GM21723 (cell line): ENCODE results near the gene FAU.

Experiments used
- ATAC-seq: cut with Tn5 transposase; IDR thresholded peaks from one replicate; pipeline ENCODE4 v1.9.1; 2021; ENCODE audit warnings: mild to moderate bottlenecking, moderate library complexity; ENCODE audit not compliant: unreplicated experiment

FAU gene

GRCh38 chr11:65136515-65137096, 14.7 kb upstream of the FAU start:
- no peak for ATAC-seq

GRCh38 chr11:65135633-65136145, 13.8 kb upstream of the FAU start:
- no peak for ATAC-seq

DNA sequence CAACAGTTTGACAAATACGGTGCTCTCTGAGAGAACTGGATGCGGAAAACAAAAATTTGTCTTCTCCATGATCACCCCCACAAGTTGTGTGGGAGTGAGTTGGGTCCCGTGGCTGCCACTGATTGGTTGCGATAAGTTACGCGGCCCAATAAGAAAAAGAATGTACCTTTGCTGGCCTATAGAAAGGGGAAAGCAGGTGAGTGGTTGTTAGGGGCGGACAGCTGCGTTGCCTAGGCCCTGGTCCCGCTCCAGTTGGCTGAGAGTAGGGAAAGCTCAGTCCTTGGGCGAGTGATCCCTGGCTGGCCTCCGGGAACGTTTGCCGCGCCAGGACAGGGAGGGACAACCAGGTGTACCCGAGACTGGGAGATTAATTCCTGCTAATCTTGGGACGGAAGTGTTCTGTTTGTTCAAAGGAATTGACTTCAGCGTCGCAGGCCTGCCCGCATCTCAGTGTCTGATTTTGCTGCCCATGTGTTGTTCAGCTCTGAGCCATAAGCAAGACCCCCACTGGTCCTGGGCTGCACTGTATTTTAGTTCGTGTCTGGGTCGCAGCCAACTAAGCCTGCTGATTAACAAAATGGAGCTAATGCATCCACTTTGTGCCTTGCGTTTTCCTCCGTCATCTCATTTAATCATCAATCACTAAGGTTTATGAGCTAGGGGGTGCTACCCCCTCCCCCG, 13.2 kb upstream of the FAU start:
- peak; percentile 67 for ATAC-seq

- peak; percentile 54 for ATAC-seq
Measured at GRCh38 chr11:65134240-65134951, 12.5 kb upstream of the FAU start, which contains the start of gene SYVN1. Gene SYVN1, minus strand, starts transcription at chr11:65134519. Its CDS starts 918 bp downstream, at chr11:65133601.

GRCh38 chr11:65133724-65134123, 11.8 kb upstream of the FAU start:
- no peak for ATAC-seq

- no peak for ATAC-seq
Measured at GRCh38 chr11:65132988-65133700, 11.2 kb upstream of the FAU start.

GRCh38 chr11:65132238-65132987, 10.5 kb upstream of the FAU start:
- peak; percentile 43 for ATAC-seq

DNA sequence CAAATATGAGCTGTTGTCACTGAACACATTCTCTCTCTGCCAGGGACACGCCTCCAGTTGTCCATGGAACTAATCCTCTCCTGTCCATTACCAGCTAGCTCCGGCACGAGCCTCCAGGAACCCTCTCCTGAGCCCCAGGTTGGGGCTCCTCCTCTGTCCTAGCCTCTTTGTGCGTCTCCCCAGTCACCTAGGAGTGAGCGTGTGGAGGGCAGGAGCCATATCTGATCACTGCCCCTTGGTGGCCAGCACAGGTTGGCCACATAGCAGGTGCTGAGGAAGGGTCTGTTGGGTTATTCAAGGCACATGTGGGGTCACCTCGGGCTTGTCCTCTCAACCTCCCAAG, 9.9 kb upstream of the FAU start:
- ATAC-seq = no peak

- ATAC-seq = no peak
Measured at GRCh38 chr11:65131417-65131776, 9.5 kb upstream of the FAU start.

GRCh38 chr11:65130631-65131416, 8.9 kb upstream of the FAU start:
- ATAC-seq = no peak

DNA sequence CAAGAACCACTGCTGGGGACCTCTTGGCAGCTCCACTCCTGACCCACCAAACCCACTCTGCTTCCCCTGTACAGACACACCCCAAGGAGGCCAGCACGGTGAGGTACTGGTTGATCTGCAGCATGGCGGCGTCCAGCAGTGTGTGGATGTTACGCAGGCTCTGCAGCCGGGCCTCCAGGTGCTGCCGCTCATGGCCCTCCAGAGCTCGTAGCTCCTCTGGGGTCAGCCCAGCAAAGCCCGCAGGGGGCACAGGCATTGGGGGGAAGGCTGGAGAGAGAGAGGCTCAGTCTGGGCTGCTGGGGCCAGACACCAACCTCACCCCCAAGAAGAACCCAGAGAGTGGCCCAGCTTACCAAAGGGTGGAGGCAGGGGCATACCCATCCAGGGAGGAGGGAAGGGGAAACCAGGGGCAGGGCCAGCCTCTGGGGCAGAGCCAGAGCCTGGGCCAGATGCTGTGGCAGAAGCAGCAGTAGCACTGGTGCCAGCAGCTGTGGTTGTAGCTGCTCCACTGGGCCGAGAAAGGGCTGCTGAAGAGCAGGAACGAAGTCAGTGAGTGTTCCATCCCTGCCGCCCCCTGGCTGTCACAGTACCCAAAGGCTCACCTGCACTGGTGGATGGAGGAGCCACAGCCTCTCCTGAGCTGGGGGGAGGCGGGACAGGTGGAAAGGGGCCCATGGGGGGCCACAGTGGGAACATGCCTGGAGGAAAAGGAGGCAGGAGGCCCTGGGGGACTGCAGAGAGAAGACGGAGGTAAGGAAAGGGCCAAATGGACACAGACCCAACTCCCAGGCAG, 7.9 kb upstream of the FAU start:
- ATAC-seq = no peak

DNA sequence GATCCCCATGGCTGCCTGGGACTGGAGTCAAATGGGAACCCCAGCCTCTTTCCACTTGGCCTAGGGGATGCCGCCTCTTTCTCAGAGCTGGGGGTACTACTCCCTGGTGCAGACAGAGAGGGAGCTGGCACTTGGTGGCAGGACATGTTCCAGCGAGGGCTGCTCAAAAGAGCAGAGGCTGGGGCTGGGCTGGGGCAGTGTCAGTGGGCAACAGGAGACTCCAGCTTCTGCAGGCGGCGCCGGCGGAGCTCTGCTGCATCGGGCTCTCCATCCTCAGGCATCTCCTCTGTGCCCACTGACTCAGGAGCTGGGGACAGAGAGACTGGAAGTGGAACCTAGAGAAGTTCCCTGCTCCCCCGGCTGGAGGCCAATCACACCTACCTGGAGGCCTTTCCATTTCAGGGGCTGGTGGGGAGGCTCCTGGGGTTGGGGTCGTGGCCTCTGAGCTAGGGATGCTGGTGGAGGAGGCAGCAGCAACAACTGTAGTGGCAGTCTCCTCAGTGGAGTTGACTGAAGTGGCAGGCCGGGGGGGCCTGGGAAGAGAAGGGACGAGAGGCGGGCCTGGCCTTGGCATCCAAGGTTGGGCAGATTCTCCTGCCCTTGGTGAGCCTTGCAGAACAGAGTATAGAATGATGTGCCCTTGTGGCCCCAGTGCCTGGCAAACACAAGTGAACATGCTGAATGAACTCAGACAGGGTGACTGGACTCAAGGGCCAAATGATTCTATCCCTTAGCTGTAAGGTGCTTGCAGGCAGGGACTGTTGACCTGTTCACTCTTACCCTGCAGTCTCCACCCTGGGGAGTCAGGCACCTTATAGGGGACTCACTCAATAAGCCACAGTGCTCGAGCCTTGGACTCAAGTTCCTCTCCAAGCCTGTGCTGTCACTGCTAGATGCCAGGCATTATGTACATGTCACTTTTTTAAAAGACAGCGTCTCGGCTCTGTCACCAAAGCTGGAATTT, 6.5 kb upstream of the FAU start:
- ATAC-seq = no peak

DNA sequence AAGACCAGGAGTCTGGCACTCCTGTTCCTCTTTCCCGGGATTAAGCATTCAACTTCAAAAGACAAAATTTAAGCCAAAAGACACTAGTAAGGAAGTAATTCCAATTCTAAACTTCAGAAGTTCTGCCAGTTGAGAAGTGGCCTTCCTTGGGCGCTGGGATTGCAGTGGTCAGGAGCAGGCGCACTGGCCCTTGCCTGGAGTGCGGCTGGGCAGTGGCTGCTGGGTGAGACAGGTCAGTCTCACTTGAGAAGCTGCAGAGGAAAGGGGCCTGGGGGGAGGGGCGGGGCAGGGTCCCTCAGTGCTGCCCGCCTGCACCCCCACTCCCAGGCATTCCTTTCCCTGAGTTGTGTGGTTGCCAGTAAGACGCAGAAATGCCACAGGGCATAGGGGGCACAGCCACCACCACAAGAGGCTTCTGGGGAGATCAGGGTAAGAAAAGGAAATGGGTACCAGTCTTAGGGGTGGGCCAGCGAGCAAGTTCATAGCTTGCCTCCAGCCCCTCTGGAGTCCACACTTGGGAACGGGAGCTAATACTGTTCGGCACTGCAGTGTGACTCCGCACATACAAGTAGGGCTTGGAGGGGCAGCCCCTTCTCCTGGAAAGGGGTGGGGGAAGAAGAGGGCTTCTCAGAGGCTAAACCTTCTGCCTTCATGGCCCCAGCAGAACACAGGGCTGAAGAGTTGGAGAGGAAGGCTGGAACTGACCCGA, 5.7 kb upstream of the FAU start:
- ATAC-seq = no peak

DNA sequence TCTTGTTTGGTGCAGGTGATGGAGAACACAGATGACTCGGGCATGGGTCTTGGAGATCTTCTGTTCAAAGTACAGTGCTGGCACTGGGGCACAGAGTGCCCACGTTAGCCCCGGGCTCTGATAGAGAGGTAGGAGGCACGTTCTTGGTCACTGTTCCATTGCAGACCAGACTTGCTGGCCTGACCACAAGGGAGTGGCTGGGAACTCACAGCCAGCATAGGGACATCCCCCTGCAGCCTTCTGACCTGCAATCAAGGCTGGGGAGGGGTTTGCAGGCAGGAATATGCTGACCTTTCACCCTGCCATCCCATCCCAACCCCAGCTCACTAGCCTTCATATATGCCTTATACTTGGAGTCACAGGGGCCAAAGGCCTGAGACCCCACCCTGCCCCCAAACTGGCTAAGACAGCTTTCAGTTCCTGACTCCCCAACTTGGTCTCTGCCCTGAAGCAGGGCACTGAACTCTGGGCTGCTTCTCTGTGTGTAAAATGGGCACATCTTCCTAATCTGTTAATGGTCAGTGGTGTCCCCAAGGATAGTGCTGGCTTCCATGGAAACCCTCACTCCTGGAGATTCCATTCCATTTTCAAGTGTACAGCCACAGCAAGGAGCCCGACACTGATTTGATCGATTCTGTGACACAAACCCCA, 4.8 kb upstream of the FAU start:
- ATAC-seq = no peak

DNA sequence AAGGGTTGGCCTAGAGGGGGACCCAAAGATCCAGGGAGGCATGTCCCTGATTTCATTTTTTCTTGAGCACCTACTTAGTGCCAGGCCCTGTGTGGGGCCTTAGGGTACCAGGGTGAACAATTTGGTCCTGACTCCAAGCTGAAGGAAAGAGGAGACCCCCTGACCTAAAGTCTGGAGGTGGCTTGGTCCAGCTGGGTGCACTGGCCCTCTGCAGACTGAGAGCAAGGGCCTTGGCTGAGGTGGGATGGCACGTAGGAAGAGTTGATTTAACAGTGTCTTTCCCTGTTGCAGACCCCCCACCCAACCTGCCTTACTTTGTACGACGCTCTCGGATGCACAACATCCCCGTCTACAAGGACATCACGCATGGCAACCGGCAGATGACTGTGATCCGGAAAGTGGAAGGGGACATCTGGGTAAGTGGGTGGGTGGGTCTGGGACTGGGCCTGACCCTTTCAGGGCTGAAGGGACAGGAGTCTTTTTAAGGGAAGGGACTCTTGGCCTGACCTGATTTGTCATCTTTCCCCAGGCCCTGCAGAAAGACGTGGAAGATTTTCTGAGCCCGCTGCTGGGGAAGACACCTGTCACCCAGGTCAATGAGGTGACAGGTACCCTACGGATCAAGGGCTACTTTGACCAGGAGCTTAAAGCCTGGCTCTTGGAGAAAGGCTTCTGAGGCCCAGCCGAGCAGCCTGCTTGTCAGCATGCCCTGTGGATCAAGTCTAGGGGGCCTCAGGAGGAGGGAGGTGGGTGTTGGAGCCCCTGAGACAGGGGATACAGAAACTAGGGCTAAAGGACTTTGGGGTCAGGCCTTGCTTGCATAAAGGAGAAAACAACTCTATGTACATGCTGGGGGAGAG, 3.5 kb upstream of the FAU start:
- ATAC-seq = no peak
